Measurements from ENCODE around the gene IRS2. TPM values are rescaled to one million over a fixed set of nuclear protein-coding genes. Genes with fewer than 3 reads are reported as not detected.

IRS2 gene
- polyA plus RNA-seq, 6 donors from 2014 or later = 1.5 to 6.8 (median 4.0) TPM

- peaks cover 8 to 14% (median 8%) of the 10 kb centered on the region in 3 donors for H3K27me3 Mint-ChIP-seq
Observed at GRCh38 chr13:109725995-109726637, 60.3 kb downstream of the IRS2 start.

GRCh38 chr13:109725297-109725696 is 61.1 kb downstream of the IRS2 start:
- ATAC-seq (ENCODE audit: low read depth in 2 of 2) (no peak), DNase-seq (no peak)
- Mint-ChIP-seq H3K36me3 (no peaks in the 10 kb centered on the region), H3K9me3 (no peaks in the 10 kb centered on the region), H3K4me1 (peaks cover 0 to 6% (median 0%) of the 10 kb centered on the region in 3 donors), H3K4me3 (no peak overlapping the region), H3K27ac (no peak overlapping the region), H3K27me3 (peaks cover 8 to 14% (median 10%) of the 10 kb centered on the region in 3 donors)

More at GRCh38 chr13:109725995-109726637, 60.3 kb downstream of the IRS2 start:
- no peaks in the 10 kb centered on the region for H3K36me3 Mint-ChIP-seq
- no peaks in the 10 kb centered on the region for H3K9me3 Mint-ChIP-seq
- H3K27ac Mint-ChIP-seq = no peak overlapping the region
- ATAC-seq (ENCODE audit: low read depth in 2 of 2) (no peak), DNase-seq (no peak)
- no peak overlapping the region for H3K4me3 Mint-ChIP-seq
- H3K4me1 Mint-ChIP-seq = peaks cover 0 to 6% (median 0%) of the 10 kb centered on the region in 3 donors

- H3K9me3 Mint-ChIP-seq = no peaks in the 10 kb centered on the region
Observed at GRCh38 chr13:109724603-109725002, 61.8 kb downstream of the IRS2 start.

GRCh38 chr13:109723046-109723445 is 63.3 kb downstream of the IRS2 start:
- Mint-ChIP-seq H3K36me3 (no peaks in the 10 kb centered on the region), H3K4me3 (no peak overlapping the region), H3K27me3 (peaks cover 0 to 9% (median 5%) of the 10 kb centered on the region in 3 donors), H3K9me3 (no peaks in the 10 kb centered on the region), H3K27ac (no peak overlapping the region), H3K4me1 (peaks cover 0 to 6% (median 0%) of the 10 kb centered on the region in 3 donors)
- ATAC-seq (ENCODE audit: low read depth in 2 of 2) = no peak
- DNase-seq = no peak

More at GRCh38 chr13:109724603-109725002, 61.8 kb downstream of the IRS2 start:
- peaks cover 8 to 14% (median 13%) of the 10 kb centered on the region in 3 donors for H3K27me3 Mint-ChIP-seq
- no peaks in the 10 kb centered on the region for H3K36me3 Mint-ChIP-seq
- peaks cover 0 to 6% (median 0%) of the 10 kb centered on the region in 3 donors for H3K4me1 Mint-ChIP-seq
- DNase-seq (no peak), ATAC-seq (ENCODE audit: low read depth in 2 of 2) (no peak)
- no peak overlapping the region for H3K4me3 Mint-ChIP-seq
- no peak overlapping the region for H3K27ac Mint-ChIP-seq

- Mint-ChIP-seq H3K27me3 (peaks cover 0 to 5% (median 4%) of the 10 kb centered on the region in 3 donors), H3K36me3 (no peaks in the 10 kb centered on the region), H3K4me3 (no peak overlapping the region), H3K4me1 (peaks cover 0 to 6% (median 0%) of the 10 kb centered on the region in 3 donors), H3K9me3 (no peaks in the 10 kb centered on the region), H3K27ac (no peak overlapping the region)
- no peak for ATAC-seq (ENCODE audit: low read depth in 2 of 2)
- DNase-seq = no peak
Observed at GRCh38 chr13:109722068-109722467, 64.3 kb downstream of the IRS2 start.

- Mint-ChIP-seq H3K4me1 (peaks cover 0 to 6% (median 0%) of the 10 kb centered on the region in 3 donors), H3K27me3 (peaks cover 0 to 5% (median 0%) of the 10 kb centered on the region in 3 donors), H3K9me3 (no peaks in the 10 kb centered on the region), H3K36me3 (no peaks in the 10 kb centered on the region), H3K4me3 (no peak overlapping the region), H3K27ac (no peak overlapping the region)
- no peak for ATAC-seq (ENCODE audit: low read depth in 2 of 2)
- DNase-seq = no peak
Observed at GRCh38 chr13:109720758-109721184, 65.6 kb downstream of the IRS2 start.

GRCh38 chr13:109719962-109720646 is 66.3 kb downstream of the IRS2 start:
- Mint-ChIP-seq H3K4me1 (peaks cover 0 to under 1% (median 0%) of the 10 kb centered on the region in 3 donors), H3K4me3 (no peak overlapping the region), H3K36me3 (no peaks in the 10 kb centered on the region), H3K9me3 (no peaks in the 10 kb centered on the region), H3K27me3 (peaks cover 0 to 5% (median 0%) of the 10 kb centered on the region in 3 donors), H3K27ac (peak overlapping the region in 1 of 6 donors; percentile 52)
- ATAC-seq (ENCODE audit: low read depth in 2 of 2) (no peak), DNase-seq (no peak)

GRCh38 chr13:109718726-109719125 is 67.7 kb downstream of the IRS2 start:
- Mint-ChIP-seq H3K4me3 (no peak overlapping the region), H3K27me3 (peaks cover 0 to 5% (median 0%) of the 10 kb centered on the region in 3 donors), H3K4me1 (no peaks in the 10 kb centered on the region), H3K9me3 (no peaks in the 10 kb centered on the region), H3K36me3 (no peaks in the 10 kb centered on the region), H3K27ac (no peak overlapping the region)
- ATAC-seq (ENCODE audit: low read depth in 2 of 2) = no peak
- no peak for DNase-seq

GRCh38 chr13:109717686-109718085 is 68.7 kb downstream of the IRS2 start:
- no peaks in the 10 kb centered on the region for H3K36me3 Mint-ChIP-seq
- H3K4me3 Mint-ChIP-seq = no peak overlapping the region
- no peaks in the 10 kb centered on the region for H3K9me3 Mint-ChIP-seq
- H3K27me3 Mint-ChIP-seq = peaks cover 0 to 5% (median 0%) of the 10 kb centered on the region in 3 donors
- ATAC-seq (ENCODE audit: low read depth in 2 of 2) (no peak), DNase-seq (no peak)
- no peak overlapping the region for H3K27ac Mint-ChIP-seq
- H3K4me1 Mint-ChIP-seq = no peaks in the 10 kb centered on the region

GRCh38 chr13:109715902-109716301 is 70.5 kb downstream of the IRS2 start:
- Mint-ChIP-seq H3K27me3 (peaks cover 0 to 5% (median 0%) of the 10 kb centered on the region in 3 donors), H3K27ac (no peak overlapping the region), H3K4me1 (no peaks in the 10 kb centered on the region), H3K4me3 (no peak overlapping the region), H3K9me3 (no peaks in the 10 kb centered on the region), H3K36me3 (no peaks in the 10 kb centered on the region)
- no peak for ATAC-seq (ENCODE audit: low read depth in 2 of 2)
- DNase-seq = no peak

- Mint-ChIP-seq H3K27me3 (no peaks in the 10 kb centered on the region), H3K9me3 (no peaks in the 10 kb centered on the region), H3K27ac (no peak overlapping the region), H3K4me3 (no peak overlapping the region), H3K4me1 (no peaks in the 10 kb centered on the region), H3K36me3 (no peaks in the 10 kb centered on the region)
- ATAC-seq (ENCODE audit: low read depth in 2 of 2) (no peak), DNase-seq (no peak)
Observed at GRCh38 chr13:109713681-109714080, 72.7 kb downstream of the IRS2 start.

- H3K4me1 Mint-ChIP-seq = peaks cover 2 to 3% (median 2%) of the 10 kb centered on the region in 3 donors
- H3K36me3 Mint-ChIP-seq = no peaks in the 10 kb centered on the region
- no peak overlapping the region for H3K27ac Mint-ChIP-seq
- H3K9me3 Mint-ChIP-seq = no peaks in the 10 kb centered on the region
- no peak for ATAC-seq (ENCODE audit: low read depth in 2 of 2)
- peaks cover 0 to 1% (median 0%) of the 10 kb centered on the region in 3 donors for H3K27me3 Mint-ChIP-seq
- no peak overlapping the region for H3K4me3 Mint-ChIP-seq
- DNase-seq = no peak
Observed at GRCh38 chr13:109712124-109712722, 74.2 kb downstream of the IRS2 start.

GRCh38 chr13:109707742-109708617 is 78.4 kb downstream of the IRS2 start:
- Mint-ChIP-seq H3K27me3 (peaks cover 23 to 27% (median 24%) of the 10 kb centered on the region in 3 donors), H3K36me3 (peaks cover 0 to 8% of the 10 kb centered on the region in 2 donors), H3K27ac (peak overlapping the region in 2 of 6 donors; percentile 39 to 56), H3K4me3 (no peak overlapping the region), H3K9me3 (peaks cover 0 to 5% (median 0%) of the 10 kb centered on the region in 7 donors), H3K4me1 (peaks cover 21 to 31% (median 25%) of the 10 kb centered on the region in 3 donors)
- no peak for ATAC-seq (ENCODE audit: low read depth in 2 of 2)
- DNase-seq = no peak
